CD4-positive, alpha-beta T cell treated with Interferon gamma for 1 hour (primary cell): ENCODE data around the gene CMTM8.

Source experiments
- DNase-seq: peaks from one replicate; pipeline ENCODE4 v3.0.0-alpha.2; 2020

Gene CMTM8

DNA sequence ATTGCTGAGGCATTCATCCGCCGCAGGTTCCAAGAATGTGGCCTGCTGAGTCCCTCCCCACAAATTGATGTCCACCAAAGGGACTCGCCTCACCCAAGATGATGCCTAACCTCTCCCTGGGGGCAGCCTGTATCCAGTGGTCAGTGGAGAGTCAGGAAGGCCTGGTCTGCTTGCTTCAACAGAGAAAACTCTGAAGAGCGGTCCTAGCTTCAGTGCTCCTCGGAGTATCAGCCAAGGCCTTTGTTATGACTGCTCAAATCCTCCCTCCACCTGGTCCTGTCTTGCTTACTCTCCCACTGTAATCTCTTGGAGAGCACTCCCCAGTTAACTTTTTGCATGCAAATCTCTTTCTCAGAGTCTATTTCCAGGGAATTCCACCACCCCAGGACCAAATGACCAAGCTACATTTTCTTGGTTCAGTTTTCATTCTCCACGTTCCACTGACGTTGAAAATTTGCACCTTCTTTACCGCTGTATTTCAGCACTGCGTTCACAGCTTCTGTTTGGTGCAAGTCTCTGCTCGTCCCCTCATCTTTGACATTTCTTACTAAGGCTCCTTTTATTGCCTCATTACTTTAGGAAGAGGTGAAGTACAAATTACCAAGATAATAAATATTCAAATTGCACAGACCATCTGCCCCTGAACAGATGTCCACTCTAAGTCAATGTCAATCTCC, 175.5 kb downstream of the CMTM8 start:
- DNase-seq: no peak

DNA sequence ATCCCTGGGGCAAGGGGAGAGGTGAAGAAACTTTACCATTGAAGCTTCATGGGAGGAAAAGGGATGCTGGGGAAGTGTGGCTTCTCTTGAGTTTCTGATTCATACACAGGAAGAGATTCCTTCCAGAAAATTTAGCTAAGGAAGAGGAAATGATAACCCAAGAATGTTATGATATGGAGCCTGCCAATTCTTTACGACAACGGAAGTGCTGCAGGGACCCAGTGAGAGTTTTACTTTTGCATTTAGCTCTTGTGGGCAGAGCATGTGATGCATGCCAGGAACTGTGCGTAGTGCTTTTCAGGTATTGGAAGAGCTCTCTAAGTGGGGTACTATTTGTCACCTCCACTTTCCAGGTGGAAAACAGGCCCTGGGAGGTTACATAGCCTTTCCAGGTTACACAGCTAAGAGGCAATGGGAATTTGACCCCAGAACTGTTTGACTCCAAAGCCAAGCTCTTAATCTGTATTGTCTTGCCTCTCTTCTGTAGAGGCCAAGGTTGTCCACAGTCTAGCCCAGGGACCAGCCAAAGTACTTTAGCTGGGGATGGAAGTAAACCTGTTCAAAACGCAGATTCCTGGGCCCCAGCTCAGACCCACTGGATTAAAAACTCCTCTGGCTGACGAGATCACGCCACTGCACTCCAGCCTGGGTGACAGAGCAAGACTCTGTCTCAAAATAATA, 176.2 kb downstream of the CMTM8 start:
- peak; percentile 55 for DNase-seq

DNA sequence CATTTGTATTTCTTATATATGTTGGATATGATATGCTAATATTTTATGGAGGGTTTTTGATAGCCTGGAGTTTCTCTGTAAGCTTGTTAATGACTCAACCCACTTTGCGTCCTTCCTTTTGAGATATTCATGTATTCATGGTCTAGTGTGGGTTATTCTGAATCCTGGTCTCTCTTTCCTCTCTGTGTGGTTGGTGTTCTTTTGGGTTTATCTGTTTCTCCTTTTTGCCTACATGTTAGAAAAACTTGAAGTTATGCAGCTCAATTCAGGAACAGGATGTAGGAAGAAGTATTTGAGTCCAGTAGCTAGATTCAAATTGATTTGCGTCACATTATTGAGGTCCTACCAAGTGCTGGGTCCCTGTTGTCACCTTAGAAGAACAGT, 181.3 kb downstream of the CMTM8 start:
- DNase-seq: no peak
